ENCODE measurements around the gene TGFB2.

The TGFB2 gene

GRCh38 chr1:218394989-218395388 is 49.9 kb downstream of the TGFB2 start:
- no peak for DNase-seq

DNA sequence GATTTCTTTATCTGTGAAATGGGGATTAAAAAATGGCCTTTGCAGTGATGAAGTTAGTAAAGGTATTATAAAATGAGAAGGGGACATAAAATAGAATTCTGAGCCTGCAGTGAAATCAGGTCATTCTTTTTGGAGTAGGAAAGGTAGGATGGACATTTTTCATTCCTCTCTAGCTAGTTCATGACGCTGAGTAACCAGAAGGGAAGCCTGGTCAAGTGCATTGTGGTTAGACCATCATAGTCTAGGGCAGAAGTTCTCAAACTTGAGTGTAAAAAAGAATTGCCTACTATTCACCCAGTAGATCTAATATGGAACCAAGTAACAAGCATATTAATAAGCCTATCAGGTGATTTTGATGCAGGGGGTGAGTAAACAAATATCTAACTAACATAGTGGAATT is 50.8 kb downstream of the TGFB2 start:
- DNase-seq, result no peak

- no peak for DNase-seq
These were observed 52.7 kb downstream of the TGFB2 start for GRCh38 chr1:218397752-218398339.

- no peak for DNase-seq
These were observed 55.5 kb downstream of the TGFB2 start for GRCh38 chr1:218400624-218401023.

- no peak for DNase-seq
These were observed 56.4 kb downstream of the TGFB2 start for GRCh38 chr1:218401441-218401997.

DNA sequence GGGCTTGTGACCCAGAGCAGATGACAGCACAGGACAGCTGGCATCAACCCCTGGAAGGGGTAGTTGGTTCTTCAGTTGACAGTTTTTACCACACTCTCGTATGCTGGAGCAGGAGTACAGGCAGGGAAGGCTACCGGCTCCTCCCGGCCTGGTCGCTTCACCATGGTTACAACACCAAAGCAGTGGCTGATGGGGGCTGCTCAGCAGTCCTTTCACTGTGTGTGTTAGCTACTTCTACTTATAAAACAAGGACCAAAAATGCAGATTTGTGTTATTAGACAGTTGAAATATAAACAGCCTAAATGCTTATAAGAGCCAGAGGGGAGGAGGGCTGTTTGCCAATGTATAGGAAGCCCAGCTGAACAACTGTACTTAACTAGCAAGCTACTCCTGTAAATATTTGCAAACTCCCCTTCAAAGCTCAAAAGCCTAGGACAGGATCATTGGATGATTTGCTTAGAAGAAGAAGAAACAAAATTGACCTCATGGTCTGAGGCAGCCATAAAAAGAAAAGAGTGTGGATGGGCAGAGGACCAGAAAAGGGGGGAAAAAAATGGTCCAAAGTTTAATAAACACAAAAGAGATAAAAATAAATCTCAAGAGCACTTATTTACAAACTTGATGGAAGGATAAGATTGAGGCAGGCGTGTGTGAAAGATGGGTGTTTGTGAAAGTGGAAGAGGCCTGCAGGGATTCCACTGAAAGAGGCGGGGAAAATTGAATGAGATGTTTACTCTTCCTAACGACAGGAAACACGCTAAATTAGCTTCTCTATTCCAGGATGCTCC is 57.1 kb downstream of the TGFB2 start:
- DNase-seq, result no peak

GRCh38 chr1:218402786-218403120 is 57.6 kb downstream of the TGFB2 start:
- DNase-seq, result no peak

GRCh38 chr1:218403300-218403699 is 58.2 kb downstream of the TGFB2 start:
- no peak for DNase-seq

- DNase-seq, result no peak
These were observed 62.5 kb downstream of the TGFB2 start for GRCh38 chr1:218407630-218408029.

- DNase-seq, result no peak
These were observed 63.0 kb downstream of the TGFB2 start for GRCh38 chr1:218408135-218408534.

DNA sequence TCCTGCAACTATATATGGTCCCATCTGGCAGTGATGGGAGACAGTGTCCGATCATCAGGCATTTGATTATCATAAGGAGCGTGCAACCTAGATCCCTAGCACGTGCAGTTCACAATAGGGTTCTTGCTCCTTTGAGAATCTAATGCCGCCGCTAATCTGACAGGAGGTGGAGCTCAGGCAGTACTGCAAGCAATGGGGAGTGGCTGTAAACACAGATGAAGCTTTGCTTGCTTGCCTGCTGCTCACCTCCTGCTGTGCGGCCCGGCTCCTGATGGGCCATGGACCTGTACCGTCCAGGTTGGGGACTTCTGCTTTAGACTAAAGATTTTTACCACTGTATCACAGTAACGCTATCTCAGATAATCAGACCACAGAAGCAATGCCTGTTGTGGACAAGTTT is 63.8 kb downstream of the TGFB2 start:
- no peak for DNase-seq

DNA sequence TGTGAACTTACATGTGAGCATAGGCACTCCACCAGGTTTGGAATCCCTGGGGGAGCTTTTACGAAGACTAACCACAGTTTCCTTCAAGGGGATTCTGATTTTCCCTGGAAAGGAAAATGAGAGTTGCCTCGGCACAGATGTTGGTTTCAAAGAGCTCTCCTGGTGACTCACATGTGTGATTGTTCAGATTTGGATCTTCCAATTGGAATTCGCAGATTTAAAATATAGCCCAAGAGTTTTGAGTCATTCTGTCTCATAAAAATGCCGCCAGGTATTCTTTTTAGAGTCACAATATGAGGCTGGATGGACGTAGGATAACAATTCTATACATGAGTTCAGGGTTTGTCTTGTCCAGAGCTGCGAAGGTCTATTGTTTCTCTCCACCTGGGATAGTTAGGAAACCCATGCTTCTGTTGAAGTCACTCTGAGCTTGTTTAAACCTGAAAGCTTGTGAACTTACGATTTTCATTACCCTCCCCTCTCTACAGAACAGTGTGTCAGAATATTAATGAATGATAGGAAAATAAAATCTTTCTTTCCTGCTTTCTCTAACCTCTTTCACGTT is 64.9 kb downstream of the TGFB2 start:
- DNase-seq, result no peak

GRCh38 chr1:218411101-218411500 is 66.0 kb downstream of the TGFB2 start:
- DNase-seq, result no peak

GRCh38 chr1:218412171-218412570 is 67.0 kb downstream of the TGFB2 start:
- DNase-seq, result no peak

- DNase-seq, result no peak
These were observed 68.0 kb downstream of the TGFB2 start for GRCh38 chr1:218413179-218413578.

DNA sequence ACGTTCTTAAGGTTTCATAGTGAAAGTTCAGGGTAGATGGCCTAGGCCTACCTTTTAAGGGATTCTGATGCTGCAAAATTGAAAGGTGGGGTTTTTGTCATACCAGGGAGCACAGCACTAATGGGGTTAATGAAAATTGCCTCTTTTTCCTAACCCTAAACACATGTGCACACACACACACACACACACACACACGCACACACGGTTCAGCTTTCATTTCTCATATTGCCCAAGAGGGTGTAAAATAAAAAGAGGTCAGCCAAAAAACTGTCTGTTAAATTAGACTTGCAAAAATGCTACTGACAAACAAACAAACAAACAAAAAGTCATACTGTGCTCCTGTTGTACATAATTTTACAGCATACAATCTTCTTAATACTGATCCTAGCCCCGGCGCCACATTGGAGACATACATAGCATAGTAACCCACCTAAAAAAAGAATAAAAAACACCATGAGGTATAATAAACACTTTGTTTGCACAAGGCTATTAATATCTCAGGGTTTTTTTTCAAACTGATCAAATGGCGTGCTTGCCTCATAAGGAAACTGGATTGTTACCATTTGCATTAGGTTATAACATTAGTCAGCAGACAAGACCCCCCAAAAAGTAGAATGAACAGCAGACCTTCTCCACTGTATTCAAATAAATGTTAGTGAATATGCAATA is 69.1 kb downstream of the TGFB2 start:
- DNase-seq, result no peak

- DNase-seq, result no peak
These were observed 70.6 kb downstream of the TGFB2 start for GRCh38 chr1:218415726-218416125.

DNA sequence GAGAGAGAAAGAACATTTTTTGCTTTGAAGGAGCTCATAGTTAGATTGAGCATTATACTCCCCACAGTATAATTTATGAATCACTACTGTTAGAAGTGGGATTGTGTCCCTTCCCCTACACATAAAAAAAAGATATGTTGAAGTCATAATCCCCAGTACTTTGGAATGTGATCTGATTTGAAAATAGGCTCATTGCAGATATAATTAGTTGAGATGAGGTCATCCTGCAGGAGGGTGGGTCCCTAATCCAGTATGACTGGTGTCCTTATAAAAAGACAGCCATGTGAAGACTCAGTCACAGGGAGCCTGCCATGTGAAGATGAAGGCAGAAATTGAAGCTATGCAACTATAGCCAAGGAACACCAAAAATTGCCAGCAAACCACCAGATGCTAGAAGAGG is 76.4 kb downstream of the TGFB2 start:
- DNase-seq, result no peak

DNA sequence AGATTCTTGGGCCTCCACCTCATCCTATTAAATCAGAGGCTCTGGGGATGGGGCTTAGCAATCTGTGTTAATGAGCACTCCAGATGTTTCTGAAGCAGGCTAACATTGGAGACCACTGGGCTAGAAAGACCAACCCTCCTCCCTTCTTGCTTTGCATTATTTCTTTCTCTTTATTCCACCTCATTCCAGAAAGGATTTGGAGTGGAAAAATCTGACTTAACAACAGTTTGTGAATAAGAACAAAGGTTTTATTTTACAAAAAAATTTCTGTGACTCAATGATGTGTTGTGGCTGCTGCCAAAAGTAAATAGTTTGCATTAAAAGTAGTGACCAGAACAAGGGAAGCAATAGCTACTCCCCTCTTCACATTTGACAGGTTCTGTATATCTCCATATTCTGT is 79.4 kb downstream of the TGFB2 start:
- DNase-seq, result no peak

DNA sequence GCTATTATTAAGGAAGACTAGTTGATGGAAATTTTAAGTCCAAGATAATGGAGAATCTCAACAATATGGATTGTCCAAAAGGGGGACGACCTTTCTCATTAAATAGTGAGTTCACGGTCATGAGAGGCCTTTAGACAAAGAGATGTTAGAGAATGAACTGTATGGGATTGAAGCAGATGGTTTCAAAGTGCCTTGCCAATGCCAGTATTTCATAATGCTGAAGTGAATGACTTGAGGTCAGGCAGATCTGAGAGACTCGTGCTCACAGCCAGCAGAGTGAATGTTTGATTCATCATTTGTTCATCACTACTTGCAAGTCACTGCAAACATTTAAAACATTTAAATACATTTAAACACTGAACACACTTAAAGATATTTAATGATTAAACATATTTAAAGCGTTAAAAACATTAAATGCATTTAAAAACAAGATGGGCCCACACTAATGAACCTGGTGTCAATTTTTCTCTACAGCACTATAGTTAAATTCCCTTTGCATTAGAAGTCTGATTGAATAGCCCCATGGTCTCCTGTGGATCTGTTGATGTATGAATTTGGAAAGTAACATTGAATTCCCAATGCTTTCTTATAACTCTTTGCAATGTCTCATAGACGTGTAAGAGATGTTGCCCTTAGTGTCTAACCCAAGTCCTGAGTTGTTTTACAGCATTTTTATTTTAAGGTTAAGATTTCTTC is 80.7 kb downstream of the TGFB2 start:
- DNase-seq, result no peak

DNA sequence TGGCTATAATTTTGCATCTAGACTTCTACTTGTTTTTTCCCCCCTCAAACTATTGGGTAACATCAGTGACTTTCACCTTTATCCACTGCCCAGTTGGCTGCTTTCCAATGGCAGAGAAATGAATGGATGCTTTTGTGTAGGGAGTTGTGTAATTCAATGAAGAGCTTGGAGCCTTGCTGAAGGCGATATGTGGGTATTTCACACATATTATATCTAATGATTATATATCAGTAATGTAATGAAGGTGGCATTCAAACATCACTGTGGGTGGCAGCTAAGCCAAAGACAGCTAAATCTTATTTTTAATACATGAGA is 81.2 kb downstream of the TGFB2 start:
- no peak for DNase-seq

GRCh38 chr1:218429301-218429700 is 84.2 kb downstream of the TGFB2 start:
- no peak for DNase-seq

DNA sequence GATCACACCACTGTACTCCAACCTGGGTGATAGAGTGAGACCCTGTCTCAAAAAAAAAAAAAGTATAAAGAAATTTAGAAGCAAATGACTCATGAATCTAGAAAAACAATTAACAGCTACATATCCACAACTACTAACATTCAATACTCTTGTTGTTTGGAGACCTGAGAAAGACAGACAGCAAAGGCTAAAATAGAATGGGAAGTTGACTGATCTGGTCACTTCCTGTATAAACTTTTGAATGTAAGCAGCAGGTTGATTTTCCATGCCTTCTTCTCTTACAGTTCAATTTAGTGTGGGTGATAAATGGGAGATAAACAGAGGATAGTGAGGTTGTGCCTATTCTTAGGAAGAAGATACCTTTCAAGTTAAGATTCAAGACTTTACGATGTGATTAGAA is 85.2 kb downstream of the TGFB2 start:
- no peak for DNase-seq

All from activated CD4-positive, alpha-beta T cell treated with anti-CD3 and anti-CD28 coated beads for 4 hours (primary cell).